ENCODE results near the gene RBBP5. TPM values are rescaled to one million over a fixed set of nuclear protein-coding genes. Genes with fewer than 3 reads are reported as not detected.

RBBP5 gene
- total RNA-seq, 1 experiment from 2014 or later = 17.3 TPM

- Histone ChIP-seq H3K56ac (ENCODE audit: insufficient read length, low read depth, low read length) (no peak overlapping the region), H3K79me2 (ENCODE audit: insufficient read depth, low read length) (no peaks in the 10 kb centered on the region), H3K23ac (ENCODE audit: insufficient read length, low read depth, low read length) (no peak overlapping the region), H3K79me1 (ENCODE audit: insufficient read depth, low read depth, low read length, poor library complexity, severe bottlenecking) (no peaks in the 10 kb centered on the region), H2AK5ac (ENCODE audit: insufficient read length, low read length) (no peak overlapping the region), H4K20me1 (ENCODE audit: control insufficient read depth, insufficient read depth, insufficient read length) (no peaks in the 10 kb centered on the region), H3K23me2 (ENCODE audit: insufficient read length, low read depth, low read length, poor library complexity, severe bottlenecking) (peaks cover 3% of the 10 kb centered on the region), H3K4me1 (ENCODE audit: insufficient read depth, low read length) (no peaks in the 10 kb centered on the region), H2AFZ (ENCODE audit: low read length) (no peak overlapping the region), H3T11ph (ENCODE audit: low read length) (no peak overlapping the region), H4K8ac (replicated peaks; ENCODE audit: insufficient read length, low read depth, low read length) (no peak overlapping the region), H2BK12ac (ENCODE audit: insufficient read length, low read depth, low read length) (no peak overlapping the region), H3K4ac (ENCODE audit: low read depth, low read length) (no peak overlapping the region), H4K91ac (ENCODE audit: insufficient read length, low read depth, low read length) (no peak overlapping the region), H3K27me3 (ENCODE audit: insufficient read depth, low read length) (no peaks in the 10 kb centered on the region), H2BK15ac (ENCODE audit: low read depth, low read length) (no peak overlapping the region), H2BK120ac (ENCODE audit: low read depth, low read length, poor library complexity, severe bottlenecking) (no peak overlapping the region), H3K4me2 (ENCODE audit: insufficient read depth, insufficient read length, low read length) (no peak overlapping the region), H3K27ac (ENCODE audit: insufficient read length, low read depth, low read length) (no peak overlapping the region), H2BK20ac (ENCODE audit: low read depth, low read length, poor library complexity, severe bottlenecking) (no peak overlapping the region), H3K18ac (ENCODE audit: insufficient read length, low read depth, low read length) (no peak overlapping the region), H3K9me3 (ENCODE audit: control insufficient read depth, low read depth, low read length) (no peaks in the 10 kb centered on the region), H3K14ac (ENCODE audit: insufficient read depth, low read length) (no peak overlapping the region; the same call in 1 of the 2 replicates), H3K9ac (ENCODE audit: extremely low read depth, insufficient read length, low read length) (no peak overlapping the region), H2BK5ac (ENCODE audit: insufficient read length, low read length) (no peak overlapping the region), H4K5ac (ENCODE audit: insufficient read length, low read depth, low read length) (no peak overlapping the region)
- WGBS (ENCODE audit: extremely low coverage, insufficient read length, low lambda C conversion rate) = no CpG with 5 or more reads among the region's 42 CpGs
- no peaks in the 10 kb centered on the region for H3K36me3 Mint-ChIP-seq (ENCODE audit: insufficient read depth in 1 of 3, low read depth in 3 of 3)
- TF ChIP-seq CTCF (conservative IDR thresholded peaks at IDR 0.05) = no peak
- no peaks in the 10 kb centered on the region; the same call in 1 of the 2 replicates for H3K27me3 Mint-ChIP-seq (ENCODE audit: low read depth)
- H3K9me3 Mint-ChIP-seq = no peaks in the 10 kb centered on the region
- DNase-seq = no peak
- H3K4me3 Mint-ChIP-seq = no peak overlapping the region
- H3K4me1 Mint-ChIP-seq = no peaks in the 10 kb centered on the region; a peak in 2 of 4 replicates
- H3K27ac Mint-ChIP-seq = no peak overlapping the region; a peak in 1 of 7 replicates
These were observed 52.2 kb downstream of the RBBP5 start for GRCh38 chr1:205069371-205070125.
